Upper lobe of left lung (tissue), 6 donors: Measurements from ENCODE around the gene CST11. TPM values are rescaled to one million over a fixed set of nuclear protein-coding genes. Genes with fewer than 3 reads are reported as not detected.
"Not testable (repeated sequence)": the region's sequence is repeated elsewhere in the genome, so short reads cannot be mapped to it uniquely, and the experiment has no call there.

Source experiments
- ATAC-seq, 2 donors: fragments of 200-7000 bp; cut with Tn5 transposase; one replicate each; pipeline ENCODE4 v1.9.1; 2022; ENCODE audit warnings: mild to moderate bottlenecking in 2 of 2, moderate library complexity in 2 of 2; ENCODE audit not compliant: low FRiP score in 2 of 2
- DNase-seq, 2 donors: peaks; one replicate each; pipeline ENCODE4 v3.0.0-alpha.2; 2019 to 2020
- H3K27ac ChIP-seq, 4 donors: fragments of 200-600 bp; sonication (generic); one replicate each; pipeline ENCODE4 v1.5.1; 2016 to 2019
- H3K27me3 ChIP-seq, 4 donors: fragments of 200-600 bp; sonication (generic); one replicate each; pipeline ENCODE4 v1.5.1; 2017 to 2019
- H3K36me3 ChIP-seq, 4 donors: fragments of 200-600 bp; sonication (generic); one replicate each; pipeline ENCODE4 v1.5.1; 2016 to 2019
- H3K4me1 ChIP-seq, 4 donors: fragments of 200-600 bp; sonication (generic); one replicate each; pipeline ENCODE4 v1.5.1; 2018 to 2019
- H3K4me3 ChIP-seq, 4 donors: fragments of 200-600 bp; sonication (generic); one replicate each; pipeline ENCODE4 v1.5.1; 2017 to 2019; ENCODE audit warnings: mild to moderate bottlenecking in 2 of 4, moderate library complexity in 1 of 4
- H3K9me3 ChIP-seq, 4 donors: fragments of 200-600 bp; sonication (generic); one replicate each; pipeline ENCODE4 v1.5.1; 2018 to 2019
- EP300 ChIP-seq, 4 donors: sonication (generic); formaldehyde crosslinking; IDR thresholded peaks; one replicate each; pipeline ENCODE4 v1.5.1; 2017; ENCODE audit warnings: antibody characterized with exemption in 4 of 4, control low read depth in 2 of 4
- POLR2A ChIP-seq, 4 donors: fragments of 450-650 bp; IDR thresholded peaks; one replicate each; pipeline ENCODE4 v1.5.1; 2016 to 2017; ENCODE audit warnings: antibody characterized with exemption in 4 of 4, mild to moderate bottlenecking in 2 of 4
- POLR2AphosphoS5 ChIP-seq, 2 donors: sonication (generic); formaldehyde crosslinking; IDR thresholded peaks; one replicate each; pipeline ENCODE4 v1.5.1; 2017; ENCODE audit warnings: antibody characterized with exemption in 2 of 2
- WGBS, 2 donors: methylation state at CpG; one replicate each; pipeline ENCODE4 v1.1.5; 2017 to 2018; 5-methylcytosine and 5-hydroxymethylcytosine counted together
- total RNA-seq, 6 donors: library from RNA; depleted of rRNA in 4 of 6; stranded (reverse); fragments of >200 nt in 4 of 6; gene quantifications; one replicate each; pipeline versions ENCODE4 v1.1.0 to v1.2.1, GENCODE V29; 2016 to 2021
- TF ChIP-seq, protein P1 (sequence below), 6 experiments: fragments of 450-650 bp in 4 of 6; fragments of 200-600 bp in 2 of 6; sonication (generic) in 2 of 6; IDR thresholded peaks; one replicate each; pipeline ENCODE4 v1.5.1; 2016 to 2019; ENCODE audit warnings: antibody characterized with exemption in 6 of 6
- donor health status: DM: no; HTN: no; CAD: no; lungs with moderate emphysema.
- donor health status: DM: no; HTN: yes; CAD: no; lungs with severe emphysema.

The CST11 gene
- total RNA-seq, 6 donors from 2014 or later: not detected

DNA sequence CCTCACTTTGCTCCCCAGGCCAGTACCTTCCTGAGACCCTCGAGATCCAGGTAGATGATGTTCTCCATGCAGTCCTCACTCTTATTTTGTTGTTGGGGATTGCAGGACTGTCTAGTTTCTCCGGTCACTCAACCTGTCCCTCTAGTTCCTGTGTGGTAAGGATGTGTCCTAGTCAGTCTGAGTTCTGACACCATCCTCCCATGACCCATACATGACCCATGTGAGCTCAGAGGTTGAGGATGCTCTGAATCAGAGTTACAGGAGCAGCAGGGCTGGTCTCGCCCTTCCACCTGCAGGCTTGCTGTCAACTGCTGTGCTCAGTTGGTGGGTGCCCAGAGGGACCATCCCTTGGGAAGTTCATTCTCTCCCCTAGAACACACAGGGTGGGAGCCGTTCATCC, 26.4 kb upstream of the CST11 start:
- Histone ChIP-seq H3K4me3 (no peak overlapping the region), H3K4me1 (no peaks in the 10 kb centered on the region), H3K36me3 (no peaks in the 10 kb centered on the region), H3K27ac (no peak overlapping the region), H3K9me3 (no peaks in the 10 kb centered on the region), H3K27me3 (no peaks in the 10 kb centered on the region)
- DNase-seq (no peak), ATAC-seq (no peak)
- TF ChIP-seq EP300 (IDR thresholded peaks at IDR 0.05) (no peak), POLR2A (IDR thresholded peaks at IDR 0.05) (no peak), POLR2AphosphoS5 (IDR thresholded peaks at IDR 0.05) (no peak)
- TF ChIP-seq, protein P1, sequence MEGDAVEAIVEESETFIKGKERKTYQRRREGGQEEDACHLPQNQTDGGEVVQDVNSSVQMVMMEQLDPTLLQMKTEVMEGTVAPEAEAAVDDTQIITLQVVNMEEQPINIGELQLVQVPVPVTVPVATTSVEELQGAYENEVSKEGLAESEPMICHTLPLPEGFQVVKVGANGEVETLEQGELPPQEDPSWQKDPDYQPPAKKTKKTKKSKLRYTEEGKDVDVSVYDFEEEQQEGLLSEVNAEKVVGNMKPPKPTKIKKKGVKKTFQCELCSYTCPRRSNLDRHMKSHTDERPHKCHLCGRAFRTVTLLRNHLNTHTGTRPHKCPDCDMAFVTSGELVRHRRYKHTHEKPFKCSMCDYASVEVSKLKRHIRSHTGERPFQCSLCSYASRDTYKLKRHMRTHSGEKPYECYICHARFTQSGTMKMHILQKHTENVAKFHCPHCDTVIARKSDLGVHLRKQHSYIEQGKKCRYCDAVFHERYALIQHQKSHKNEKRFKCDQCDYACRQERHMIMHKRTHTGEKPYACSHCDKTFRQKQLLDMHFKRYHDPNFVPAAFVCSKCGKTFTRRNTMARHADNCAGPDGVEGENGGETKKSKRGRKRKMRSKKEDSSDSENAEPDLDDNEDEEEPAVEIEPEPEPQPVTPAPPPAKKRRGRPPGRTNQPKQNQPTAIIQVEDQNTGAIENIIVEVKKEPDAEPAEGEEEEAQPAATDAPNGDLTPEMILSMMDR (IDR thresholded peaks at IDR 0.05): no peak
- WGBS, 2 donors: 66 to 79% methylated on average over 2 to 4 of the region's 4 CpGs

DNA sequence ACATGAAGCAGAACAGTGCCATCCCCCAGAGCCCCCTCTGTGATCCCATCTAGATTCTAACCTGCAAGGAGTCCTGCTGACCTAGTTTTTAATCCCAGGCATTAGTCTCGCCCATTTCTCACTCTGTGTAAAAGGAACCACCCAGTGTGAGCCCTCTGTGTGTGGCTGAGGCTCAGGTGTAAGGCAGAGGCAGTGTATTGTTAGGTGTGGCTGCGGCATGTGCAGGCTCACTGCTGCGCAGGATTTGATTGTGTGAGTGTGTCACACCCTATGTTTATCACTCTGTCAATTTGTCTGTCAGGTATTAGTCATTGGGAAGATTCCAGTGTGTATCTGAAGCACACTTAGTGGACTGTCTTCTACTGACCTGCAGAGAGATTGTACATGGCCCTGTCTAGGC, 24.5 kb upstream of the CST11 start:
- TF ChIP-seq POLR2AphosphoS5 (IDR thresholded peaks at IDR 0.05): no peak
- no peak for TF ChIP-seq POLR2A (IDR thresholded peaks at IDR 0.05)
- no peak for TF ChIP-seq EP300 (IDR thresholded peaks at IDR 0.05)
- TF ChIP-seq, protein P1 (IDR thresholded peaks at IDR 0.05): no peak
- Histone ChIP-seq H3K36me3 (no peaks in the 10 kb centered on the region), H3K4me1 (no peaks in the 10 kb centered on the region), H3K4me3 (no peak overlapping the region), H3K9me3 (no peaks in the 10 kb centered on the region), H3K27me3 (no peaks in the 10 kb centered on the region), H3K27ac (no peak overlapping the region)
- DNase-seq (no peak), ATAC-seq (no peak)
- 40 to 54% methylated on average over 3 of the region's 3 CpGs for WGBS, 2 donors

DNA sequence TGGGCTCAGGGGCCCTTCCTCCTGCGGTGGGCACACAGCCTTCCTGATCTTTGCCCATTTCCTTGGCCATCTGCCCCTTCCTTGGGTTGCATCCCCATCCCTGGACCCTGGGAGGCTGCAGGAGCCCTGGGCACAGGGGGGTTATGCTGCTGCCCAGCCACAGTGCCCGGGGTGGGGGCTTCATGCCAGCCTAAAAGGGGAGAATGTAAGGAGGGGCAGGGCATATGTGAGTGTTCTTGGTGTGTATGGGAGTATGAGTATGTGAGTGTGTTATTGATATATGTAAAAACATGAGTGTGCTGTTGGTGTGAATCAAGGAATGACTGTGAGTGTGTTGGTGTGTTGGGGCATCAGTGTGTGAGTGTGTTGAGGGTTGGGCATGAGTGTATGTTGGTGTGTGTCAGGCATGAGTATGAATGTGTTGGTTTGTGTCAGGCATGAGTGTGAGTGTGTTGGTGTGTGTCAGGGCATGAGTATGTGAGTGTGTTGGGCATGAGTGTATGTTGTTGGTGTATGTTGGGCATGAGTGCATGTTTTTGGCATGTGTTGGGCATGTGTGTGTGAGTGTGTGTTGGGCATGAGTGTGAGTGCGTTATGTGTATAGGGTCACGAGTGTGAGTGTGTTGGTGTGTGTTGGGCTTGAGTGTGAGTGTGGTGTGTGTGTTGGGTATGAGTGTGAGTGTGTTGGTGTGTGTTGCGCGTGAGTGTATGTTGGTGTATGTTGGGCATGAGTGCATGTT, 23.5 kb upstream of the CST11 start:
- no peak overlapping the region for H3K4me3 ChIP-seq
- H3K36me3 ChIP-seq: no peaks in the 10 kb centered on the region
- 65 to 86% methylated on average over 5 to 6 of the region's 6 CpGs for WGBS, 2 donors
- H3K27me3 ChIP-seq: no peaks in the 10 kb centered on the region
- ATAC-seq (peak in 1 of 2 donors; percentile 60), DNase-seq (peak in 1 of 2 donors; percentile 30)
- H3K27ac ChIP-seq: no peak overlapping the region
- TF ChIP-seq, protein P1 (IDR thresholded peaks at IDR 0.05): no peak
- TF ChIP-seq EP300 (IDR thresholded peaks at IDR 0.05) (no peak), POLR2A (IDR thresholded peaks at IDR 0.05) (no peak), POLR2AphosphoS5 (IDR thresholded peaks at IDR 0.05) (no peak)
- H3K9me3 ChIP-seq: no peaks in the 10 kb centered on the region
- H3K4me1 ChIP-seq: no peaks in the 10 kb centered on the region

DNA sequence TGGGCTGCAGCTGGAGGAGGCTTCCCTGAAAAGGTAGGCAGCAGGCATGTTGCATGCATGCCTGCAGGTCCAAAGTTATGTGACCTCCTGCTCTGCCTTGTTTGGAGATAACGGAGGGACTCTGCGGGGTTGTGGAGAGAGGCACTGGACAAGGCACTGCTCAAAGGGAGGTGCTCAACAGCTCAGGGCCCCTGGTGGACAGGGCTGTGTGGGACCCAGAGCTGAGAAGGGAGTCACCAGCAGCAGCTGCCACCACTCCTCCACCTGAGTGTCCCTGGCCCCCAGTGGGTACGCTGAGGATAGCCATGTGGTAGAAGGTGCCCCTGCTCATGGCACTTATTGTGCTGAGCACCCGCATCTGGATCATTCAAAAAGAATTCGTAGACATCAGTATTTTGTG, 22.7 kb upstream of the CST11 start:
- DNase-seq: no peak
- peak; percentile 34 to 57 for ATAC-seq
- H3K4me1 ChIP-seq: no peaks in the 10 kb centered on the region
- no peak overlapping the region for H3K4me3 ChIP-seq
- no peaks in the 10 kb centered on the region for H3K9me3 ChIP-seq
- WGBS, 2 donors: 91 to 96% methylated on average over 5 of the region's 5 CpGs
- no peaks in the 10 kb centered on the region for H3K36me3 ChIP-seq
- TF ChIP-seq EP300 (IDR thresholded peaks at IDR 0.05) (no peak), POLR2AphosphoS5 (IDR thresholded peaks at IDR 0.05) (no peak), POLR2A (IDR thresholded peaks at IDR 0.05) (no peak)
- TF ChIP-seq, protein P1 (IDR thresholded peaks at IDR 0.05): no peak
- no peaks in the 10 kb centered on the region for H3K27me3 ChIP-seq
- no peak overlapping the region for H3K27ac ChIP-seq

DNA sequence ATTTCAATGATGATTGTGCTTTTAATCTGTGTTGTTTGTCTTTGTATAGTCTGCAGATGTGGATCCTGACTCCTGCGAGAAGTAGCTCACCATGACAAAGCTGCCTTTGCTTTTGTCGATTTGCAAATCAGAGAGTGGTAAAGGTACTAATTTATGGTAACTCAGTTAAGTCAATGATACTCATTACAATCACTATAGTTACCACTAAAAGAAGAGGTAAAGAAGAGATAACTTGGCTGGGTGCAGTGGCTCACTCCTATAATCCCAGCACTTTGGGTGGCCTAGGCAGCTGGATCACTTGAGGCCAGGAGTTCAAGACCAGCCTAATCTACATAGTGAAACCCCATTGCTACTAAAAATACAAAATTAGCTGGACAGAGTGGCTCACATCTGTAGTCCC, 20.6 kb upstream of the CST11 start:
- not testable (repeated sequence) for H3K4me3 ChIP-seq, H3K27ac ChIP-seq, DNase-seq, H3K27me3 ChIP-seq, H3K4me1 ChIP-seq, H3K36me3 ChIP-seq, H3K9me3 ChIP-seq, ATAC-seq
- WGBS, 2 donors: 19 to 39% methylated on average over 2 of the region's 2 CpGs

DNA sequence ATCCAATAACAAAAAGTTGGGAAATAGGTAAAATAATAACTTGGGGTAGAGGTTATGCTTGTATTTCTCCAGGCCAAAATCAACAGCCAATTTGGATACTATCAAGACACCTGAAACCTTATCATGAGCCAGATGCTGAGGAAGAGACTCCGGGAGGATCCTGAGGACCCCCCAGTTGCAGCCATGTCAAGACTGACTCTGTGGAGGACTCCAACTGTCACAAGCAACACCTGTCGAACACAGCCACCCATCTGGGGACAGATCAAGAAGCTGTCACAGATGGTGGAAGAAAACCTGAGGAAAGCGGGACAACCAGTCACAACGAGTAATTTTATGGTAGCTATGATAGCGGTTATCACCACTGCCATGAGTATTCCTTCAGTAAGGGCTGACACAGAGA, 19.6 kb upstream of the CST11 start:
- not testable (repeated sequence) for H3K4me3 ChIP-seq, ATAC-seq, DNase-seq, H3K27me3 ChIP-seq, H3K4me1 ChIP-seq, H3K9me3 ChIP-seq, H3K36me3 ChIP-seq, H3K27ac ChIP-seq
- 86 to 92% methylated on average over 5 of the region's 5 CpGs for WGBS, 2 donors

DNA sequence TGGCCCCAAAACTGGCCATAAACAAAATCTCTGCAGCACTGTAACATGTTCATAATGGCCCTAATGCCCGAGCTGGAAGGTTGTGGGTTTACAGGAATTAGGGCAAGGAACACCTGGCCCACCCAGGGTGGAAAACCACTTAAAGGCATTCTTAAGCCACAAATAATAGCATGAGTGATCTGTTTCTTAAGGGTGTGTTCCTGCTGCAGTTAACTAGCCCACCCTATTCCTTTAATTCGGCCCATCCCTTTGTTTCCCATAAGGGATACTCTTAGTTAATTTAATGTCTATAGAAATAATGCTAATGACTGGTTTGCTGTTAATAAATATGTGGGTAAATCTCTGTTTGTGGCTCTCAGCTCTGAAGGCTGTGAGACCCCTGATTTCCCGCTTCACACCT, 14.3 kb upstream of the CST11 start:
- not testable (repeated sequence) for H3K27me3 ChIP-seq, ATAC-seq, H3K36me3 ChIP-seq, H3K4me1 ChIP-seq, H3K27ac ChIP-seq, DNase-seq, H3K4me3 ChIP-seq
- WGBS, 2 donors: 90 to 92% methylated on average over 3 of the region's 3 CpGs
- H3K9me3 ChIP-seq: peaks cover 0 to 23% (median 18%) of the 10 kb centered on the region in 4 donors
